GM19023 (cell line): ENCODE results near the gene RGSL1.
A peak's percentile ranks its signal among the peaks of the same experiment; 100 is the strongest.

Experiments used
- ATAC-seq: cut with Tn5 transposase; IDR thresholded peaks from one replicate; pipeline ENCODE4 v1.9.1; 2021; ENCODE audit warnings: mild to moderate bottlenecking, moderate library complexity; ENCODE audit not compliant: unreplicated experiment

Gene RGSL1

DNA sequence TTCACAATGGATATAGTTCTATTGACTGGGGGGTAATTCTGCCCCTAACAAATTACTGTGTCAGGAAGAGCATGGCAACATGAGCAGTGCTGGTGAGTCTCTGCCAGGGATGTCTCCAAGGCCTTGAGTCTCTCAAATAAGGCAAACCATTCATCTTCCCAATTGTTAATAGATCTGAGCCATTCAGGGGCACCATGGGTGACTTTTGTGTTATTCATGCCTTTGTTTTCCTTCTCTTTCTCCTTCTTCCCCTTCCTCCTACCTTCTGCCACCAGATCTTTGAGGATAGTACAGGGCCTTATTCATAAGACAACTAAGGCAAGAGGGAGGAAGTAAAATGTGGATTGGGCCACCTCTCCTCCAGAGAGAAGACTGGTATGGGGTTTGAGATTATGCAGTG lies at the start of gene RGSL1:
Gene RGSL1 (plus strand): TSS at position 60 of the 400 bp plus-strand sequence. CDS start 20 bp downstream, at position 80.
- ATAC-seq, result no peak

DNA sequence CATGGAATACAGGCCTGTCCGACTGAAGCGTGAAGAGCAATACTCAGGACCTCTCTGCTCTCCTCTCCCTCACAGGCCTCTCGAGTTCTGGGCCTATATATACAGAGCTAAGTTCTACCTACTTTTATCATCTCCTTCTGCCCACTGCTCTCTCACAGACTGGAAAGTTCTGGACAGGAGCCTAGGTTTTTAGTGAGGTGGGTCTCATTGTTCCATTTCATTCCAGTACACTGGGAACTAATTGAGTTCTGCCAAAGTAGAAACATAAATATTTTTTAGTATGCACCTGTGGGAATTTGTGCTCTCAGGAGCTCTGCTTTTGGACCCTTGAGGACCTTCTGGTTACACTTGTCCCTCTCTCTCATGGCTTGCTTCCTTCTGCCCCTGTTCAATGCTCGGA lies 49.4 kb upstream of the RGSL1 start, which contains the start of gene TEDDM1:
Gene TEDDM1 (minus strand): TSS at position 101 of the 400 bp plus-strand sequence. CDS start 182 bp downstream, outside the sequence.
- ATAC-seq, result no peak

DNA sequence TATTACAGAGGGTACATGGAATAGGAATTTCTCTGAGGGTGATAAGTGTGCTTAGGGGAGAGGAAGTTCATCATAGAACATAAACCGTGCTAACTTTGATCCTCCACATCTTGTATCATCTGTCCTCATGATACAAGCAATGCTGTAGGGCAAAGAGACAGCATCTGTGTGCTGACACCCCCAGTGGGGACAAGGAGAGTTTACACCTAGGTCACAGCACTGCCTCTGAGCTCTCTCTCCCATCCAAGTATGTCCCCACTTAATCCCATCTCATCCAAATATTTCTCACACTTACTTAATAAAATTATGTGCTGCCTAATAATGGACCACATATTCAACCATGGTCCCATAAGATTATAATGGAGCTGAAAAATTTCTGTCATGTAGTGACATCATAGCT lies 45.2 kb upstream of the RGSL1 start:
- no peak for ATAC-seq

DNA sequence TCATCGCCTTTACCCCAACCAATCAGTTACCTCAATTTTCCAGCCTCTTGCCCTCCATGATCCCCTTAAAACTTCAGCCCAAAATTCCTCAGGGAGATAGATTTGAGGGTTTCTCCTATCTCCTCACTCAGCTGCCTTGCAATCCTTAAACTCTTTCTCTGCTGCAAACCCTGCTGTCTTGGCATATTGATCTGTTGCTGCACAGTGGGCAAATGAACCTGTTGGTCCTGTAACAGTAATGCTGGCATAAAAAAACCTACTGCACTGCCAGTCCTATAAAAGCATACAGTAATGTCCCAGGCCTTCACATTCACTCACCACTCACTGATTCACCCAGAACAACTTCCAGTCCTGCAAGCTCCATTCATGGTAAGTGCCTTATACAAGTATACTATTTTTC lies 44.4 kb upstream of the RGSL1 start:
- ATAC-seq, result no peak

DNA sequence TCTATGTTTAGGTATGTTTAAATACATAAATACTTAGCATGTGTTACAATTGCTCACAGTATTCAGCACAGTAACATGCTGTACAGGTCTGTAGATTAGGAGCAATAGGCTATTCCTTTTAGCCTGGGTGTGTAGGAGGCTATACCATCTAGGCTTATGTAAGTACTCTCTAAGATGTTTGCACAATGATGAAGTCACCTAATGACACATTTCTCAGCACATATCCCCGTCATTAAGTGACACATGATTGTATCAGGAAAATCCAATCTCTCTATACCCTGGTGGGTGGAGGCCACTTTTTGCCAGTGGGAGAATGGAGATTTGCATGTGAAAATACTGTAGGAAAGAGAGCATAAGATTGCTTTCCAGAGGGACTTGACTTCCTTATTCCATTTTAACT lies 43.9 kb upstream of the RGSL1 start:
- no peak for ATAC-seq

DNA sequence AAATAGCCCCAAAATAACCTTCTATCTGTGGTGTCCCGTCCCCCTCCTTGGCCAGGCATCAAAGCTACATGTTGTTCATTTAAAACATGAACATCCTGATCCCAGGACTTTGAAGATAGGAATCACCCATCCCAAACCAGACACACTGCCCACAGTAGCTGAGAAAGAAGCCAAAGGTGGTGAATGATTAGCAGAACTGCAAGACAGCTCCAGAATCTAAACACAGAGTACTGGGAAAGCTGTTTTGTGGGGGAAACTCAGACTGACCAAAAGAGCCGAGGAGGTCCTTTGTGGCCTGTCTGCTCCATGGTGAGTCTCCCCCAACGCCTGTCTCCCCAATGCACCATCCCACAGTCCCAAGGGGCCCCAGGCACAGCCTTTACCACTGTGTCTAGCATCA lies 42.2 kb upstream of the RGSL1 start:
- no peak for ATAC-seq

DNA sequence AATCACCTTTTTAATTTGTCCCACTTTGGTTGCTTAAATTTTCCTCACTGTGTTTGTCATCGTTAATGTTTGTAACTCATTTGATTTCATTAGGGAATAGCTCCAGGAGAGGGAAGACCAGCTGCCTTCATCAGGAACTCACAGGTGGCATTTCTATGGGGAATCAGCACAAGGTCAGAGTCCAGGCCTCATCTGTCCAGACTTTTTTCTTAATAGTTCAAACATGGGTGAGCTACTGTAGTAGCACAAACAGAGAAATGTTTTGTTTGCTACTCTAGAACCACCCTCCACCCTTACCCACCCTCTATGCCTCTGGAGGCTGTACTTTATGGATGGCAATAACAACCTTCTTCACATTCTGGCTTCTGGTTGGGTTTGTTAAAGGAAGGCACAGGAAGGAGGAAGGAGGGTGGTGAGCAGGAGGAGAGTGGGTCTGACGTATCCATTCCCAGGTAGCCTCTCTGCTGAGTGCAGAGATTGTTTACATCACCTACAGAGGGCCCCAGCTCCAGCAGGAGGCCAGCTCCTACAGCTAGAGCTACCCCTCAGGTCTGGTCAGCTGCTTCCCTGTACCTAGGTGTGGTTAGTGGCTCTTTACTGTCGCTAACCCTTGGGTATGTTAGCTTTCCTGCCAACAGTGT lies 41.4 kb upstream of the RGSL1 start:
- no peak for ATAC-seq

DNA sequence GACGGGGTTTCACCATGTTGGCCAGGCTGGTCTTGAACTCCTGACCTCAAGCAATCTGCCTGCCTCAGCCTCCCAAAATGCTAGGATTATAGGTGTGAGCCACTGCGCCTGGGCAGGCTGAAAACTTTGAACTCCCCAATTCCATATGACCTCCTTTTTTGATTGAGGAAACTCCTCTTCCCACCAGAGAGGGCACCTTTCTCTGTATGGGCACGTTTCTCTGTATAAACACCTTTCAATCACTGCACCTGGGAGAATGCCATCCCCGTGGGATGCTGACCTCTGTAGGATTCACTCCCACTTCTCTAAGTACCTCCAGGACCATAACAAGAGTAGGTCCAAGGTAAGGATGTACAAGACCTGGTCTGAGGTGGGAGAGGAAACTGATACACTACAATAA lies 39.8 kb upstream of the RGSL1 start:
- ATAC-seq, result no peak

DNA sequence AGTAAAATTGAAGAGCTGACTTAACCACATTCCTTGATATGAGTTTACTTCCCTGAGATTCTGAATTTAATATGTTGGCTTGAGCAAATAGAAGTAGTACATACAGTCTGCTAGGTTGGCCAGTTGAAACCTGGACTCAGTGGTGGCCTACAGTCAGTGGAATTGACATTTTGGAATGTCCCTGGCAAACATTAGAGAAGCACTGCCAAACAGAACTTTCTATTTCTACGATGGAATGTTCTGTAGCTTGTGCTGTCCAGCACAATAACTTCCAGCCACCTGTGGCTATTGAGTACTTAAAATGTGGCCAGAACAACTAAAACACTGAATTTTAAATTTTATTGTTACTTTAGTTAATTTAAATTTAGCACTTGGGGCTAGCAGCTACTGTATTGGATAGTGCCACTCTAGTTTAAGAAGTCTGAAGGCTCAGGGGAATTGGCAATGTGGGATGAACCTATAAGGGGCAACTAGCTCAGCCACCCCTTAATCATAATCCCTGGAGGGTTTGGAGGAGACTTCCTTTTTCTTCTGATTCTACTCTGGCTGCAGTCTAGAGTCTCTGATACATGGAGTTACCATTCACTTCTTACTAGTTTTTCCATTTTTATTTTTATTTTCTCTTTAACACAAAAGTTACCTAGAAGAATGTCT lies 39.2 kb upstream of the RGSL1 start:
- ATAC-seq, result no peak

DNA sequence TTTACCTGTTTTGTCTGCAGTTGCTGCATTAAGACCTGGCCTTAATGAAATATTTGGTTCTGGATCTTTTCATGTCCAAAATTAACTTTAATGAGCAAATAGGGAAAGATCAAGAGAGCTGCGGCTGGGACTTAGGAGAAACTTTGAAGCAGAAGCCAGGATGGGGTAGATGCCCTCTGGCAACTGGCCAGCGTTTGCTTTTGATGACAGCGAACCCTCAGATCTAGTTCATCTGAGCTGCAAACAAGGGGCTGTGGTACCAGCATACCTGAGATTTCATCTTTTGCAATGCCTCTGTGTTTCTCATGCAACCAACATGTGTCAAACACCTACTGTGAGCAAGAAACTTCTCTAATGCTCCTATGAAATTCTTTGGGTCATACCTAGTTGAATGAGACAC lies 36.5 kb upstream of the RGSL1 start:
- ATAC-seq, result no peak

DNA sequence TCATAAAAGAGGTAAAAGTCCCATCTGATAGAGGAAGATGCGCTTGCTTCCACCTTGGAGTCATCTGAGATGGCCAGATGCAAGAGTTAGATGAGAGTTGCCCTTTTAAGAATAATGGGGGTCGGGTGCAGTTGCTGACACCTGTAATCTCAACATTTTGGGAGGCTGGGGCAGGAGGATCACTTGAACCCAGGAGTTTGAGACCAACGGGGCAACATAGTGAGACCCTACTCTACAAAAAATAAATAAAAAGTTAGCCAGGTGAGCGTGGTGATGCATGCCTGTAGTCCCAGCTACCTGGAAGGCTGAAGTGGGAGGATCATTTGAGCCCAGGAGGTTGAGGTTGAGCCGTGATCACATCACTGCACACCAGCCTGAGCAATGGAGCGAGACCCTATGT lies 36.0 kb upstream of the RGSL1 start:
- ATAC-seq, result no peak

DNA sequence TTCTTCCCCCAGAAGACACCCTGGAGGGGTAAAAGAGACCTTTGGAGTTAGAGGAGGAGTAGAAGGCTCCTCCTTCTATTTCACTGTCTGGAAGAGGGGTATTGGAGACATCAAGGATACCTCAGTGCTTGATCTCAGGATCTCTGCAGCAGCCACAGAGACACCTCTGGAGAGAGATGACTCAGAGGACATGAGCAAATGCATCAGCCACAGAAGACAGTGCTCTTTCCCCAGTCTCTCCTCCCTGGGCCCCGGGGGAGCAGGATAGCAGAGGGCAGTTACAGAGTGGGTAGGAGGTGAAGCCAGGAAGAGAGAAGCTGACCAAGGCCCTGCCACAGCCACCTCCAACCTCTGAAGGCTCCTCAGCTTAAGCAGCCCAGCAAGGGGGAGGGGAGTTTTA lies 34.2 kb upstream of the RGSL1 start:
- no peak for ATAC-seq

DNA sequence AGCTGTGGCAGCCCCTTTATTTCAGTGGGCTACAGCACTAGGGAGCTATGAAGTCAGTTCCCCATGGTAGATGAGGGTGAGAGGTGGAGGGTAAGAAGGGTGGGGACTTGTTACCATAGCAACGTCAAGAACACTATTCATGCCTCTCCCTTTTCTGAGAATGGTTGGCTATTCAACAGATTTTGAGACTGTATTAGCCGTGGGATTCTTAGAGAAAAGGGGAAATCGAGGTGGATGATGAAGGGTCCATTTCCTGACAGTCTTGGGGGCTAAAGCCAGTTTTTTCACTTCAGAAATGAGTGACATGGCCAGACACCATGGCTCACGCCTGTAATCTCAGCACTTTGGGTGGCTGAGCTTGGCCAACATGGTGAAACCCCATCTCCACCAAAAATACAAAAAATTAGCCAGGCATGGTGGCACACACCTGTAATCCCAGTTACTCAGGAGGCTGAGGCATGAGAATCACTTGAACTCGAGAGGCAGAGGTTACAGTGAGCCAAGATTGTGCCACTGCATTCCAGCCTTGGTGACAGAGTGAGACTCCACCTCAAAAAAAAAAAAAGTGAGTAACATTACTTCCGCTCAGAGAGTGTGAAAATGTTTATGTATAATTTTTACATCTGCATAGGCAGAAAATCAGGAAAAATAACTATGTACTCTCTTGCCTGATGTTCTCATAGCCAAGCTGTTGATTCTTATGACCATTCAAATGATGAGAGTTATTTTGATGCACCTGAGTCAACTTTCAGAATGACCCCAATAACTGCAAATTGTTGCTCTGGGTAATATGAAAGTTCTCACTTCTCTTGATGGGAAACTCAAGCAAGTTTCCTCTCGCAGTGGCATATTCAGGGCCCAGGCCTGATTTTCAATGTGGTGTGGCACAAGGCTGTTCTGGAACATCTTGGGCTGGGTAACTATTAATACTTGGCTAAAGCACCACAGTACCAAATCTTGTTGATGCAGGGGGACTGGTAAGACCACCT lies 23.2 kb upstream of the RGSL1 start:
- peak; percentile 66 for ATAC-seq

DNA sequence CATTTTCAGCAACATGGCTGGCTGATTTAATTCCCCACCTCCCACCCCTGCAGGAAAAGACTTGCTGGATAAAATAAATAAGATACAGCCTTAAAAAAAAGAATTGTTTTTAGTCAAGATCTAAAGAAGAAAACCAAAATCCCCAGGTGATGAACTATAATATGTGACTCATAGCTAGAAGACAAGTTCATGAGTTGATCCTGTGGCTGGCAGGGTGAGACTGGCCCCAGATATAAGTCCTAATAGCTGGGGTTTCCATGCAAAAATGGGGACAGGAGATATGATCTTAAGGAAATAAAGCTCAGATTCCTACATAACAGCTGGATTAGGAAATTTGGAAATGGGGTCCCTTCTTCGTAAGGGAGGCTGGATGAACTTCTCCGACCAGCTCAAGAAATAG lies 21.9 kb upstream of the RGSL1 start:
- no peak for ATAC-seq

DNA sequence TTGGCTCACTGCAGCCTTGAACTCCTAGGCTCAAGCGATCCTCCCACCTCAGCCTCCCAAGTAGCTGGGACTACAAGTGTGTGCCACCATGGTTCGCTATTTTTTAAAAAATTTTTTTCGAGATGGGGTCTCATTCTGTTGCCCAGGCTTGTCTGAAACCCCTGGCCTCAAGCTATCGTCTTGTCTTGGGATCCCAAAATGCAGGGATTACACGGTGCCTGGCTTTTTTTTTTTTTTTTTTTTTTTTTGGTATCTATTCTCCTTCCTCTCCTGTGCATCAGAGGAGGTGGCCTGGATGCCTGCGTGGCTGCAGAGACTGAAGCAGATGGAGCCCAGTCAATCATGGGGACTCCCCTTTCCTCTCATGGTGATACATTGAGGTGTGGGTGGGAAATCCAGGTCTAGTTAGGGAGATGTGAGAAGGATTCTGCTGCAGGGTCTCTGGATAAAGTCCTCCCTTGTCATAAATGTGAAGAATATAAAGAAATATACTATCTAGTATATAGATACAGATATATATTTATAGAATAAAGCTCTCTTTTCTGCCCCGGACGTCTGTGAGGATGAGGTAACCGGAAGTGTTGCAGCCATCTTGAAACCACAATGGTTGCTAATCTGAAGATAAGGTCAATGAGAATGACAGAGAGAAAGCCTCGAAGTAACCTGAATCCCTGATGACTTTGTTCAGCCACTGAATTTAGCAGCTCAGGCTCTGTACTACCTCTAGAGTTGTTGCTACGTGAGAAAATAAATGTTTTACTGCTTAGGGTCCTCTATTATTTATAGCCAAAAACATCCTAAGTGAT lies 19.5 kb upstream of the RGSL1 start:
- no peak for ATAC-seq

DNA sequence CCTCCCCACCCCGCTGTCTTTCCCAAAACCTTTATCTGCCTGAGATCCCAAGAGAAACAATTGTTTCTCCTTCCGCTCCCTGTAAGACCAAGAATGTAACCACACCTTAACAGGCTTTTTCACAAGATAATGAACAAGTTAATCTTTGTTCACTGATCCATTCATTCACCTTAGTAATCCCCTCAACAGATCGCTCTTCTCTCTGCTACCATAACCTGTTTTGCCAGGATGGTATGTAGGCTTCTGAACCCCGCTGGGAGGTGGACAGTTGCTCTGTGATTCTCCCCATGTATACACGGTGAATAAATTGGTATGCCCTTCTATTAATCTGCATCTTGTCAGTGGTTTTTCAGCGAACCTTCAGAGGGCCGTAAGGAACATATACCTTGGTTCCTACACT lies 18.7 kb upstream of the RGSL1 start:
- ATAC-seq, result no peak

DNA sequence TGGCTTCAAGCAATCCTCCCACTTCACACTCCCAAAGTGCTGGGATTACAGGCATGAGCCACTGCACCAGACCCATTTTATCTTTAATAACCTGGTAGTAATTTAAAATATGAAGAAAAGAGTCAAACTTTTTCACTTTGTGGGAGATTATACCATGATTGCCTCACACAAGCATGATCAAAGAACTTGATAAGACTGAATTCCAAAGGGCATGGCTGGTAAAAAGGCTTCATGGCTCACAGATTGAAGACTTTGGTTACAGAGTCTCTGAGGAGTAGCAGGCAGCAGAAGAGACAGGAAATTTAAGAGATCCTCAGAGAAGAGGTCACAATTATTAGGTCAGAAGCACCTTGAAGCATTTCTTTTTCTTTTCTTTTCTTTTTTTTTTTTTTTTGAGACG lies 16.4 kb upstream of the RGSL1 start:
- no peak for ATAC-seq

DNA sequence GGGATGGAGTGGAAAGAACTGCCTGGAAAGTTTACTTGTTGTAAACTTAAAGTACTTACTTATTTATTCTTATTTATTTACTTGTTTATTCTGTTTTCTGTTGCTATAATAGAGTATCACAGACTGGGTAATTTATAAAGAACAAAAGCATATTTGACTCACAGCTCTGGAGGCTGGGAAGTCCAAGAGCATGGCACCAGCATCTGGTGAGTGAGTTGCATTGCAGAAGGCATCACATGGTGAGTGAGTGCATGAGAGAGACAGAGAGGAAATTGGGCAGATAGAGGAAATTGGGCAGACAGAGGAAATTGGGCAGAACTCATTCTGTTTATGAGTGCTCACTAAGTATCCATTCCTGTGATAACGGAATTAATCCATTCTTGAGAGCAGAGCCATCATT lies 11.6 kb upstream of the RGSL1 start:
- no peak for ATAC-seq

DNA sequence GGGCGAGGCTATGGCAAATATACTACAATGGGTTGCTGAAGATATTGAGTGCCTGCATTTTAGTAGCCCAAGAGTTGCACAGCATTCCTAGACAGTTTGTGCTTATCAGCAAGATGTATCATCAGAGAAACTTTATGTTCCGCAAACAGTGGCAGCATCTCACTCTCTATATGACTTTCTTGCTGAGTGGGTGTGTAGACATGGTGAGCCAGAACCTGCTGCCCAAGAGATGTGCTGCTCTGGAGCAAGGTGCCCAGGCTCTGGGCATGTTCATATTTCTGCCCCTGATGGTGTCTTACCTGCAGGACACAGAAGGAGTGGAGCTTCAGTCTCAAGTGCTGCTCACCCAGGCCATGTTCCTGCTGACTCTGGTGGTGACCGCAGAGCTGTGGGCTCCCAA lies 8.2 kb upstream of the RGSL1 start:
- ATAC-seq, result no peak

DNA sequence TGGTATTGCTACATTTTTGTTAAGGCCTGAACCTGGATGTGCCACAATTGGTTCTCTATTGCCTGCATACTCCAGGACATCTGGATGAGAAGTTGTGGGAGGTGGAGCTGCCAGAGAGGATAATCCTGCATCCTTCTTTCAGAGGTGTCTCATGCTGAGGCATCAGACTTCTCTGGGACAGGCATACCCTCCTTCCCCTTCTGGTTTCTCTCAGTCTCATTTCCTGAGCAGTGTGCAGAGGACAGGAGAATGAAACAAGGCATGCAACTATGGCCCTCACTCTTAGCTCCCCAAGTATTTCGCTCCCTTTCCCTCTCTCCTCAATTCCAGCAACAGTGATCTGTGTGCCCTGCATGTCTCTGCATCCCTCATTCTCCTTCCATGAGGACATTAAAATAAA lies 7.6 kb upstream of the RGSL1 start:
- no peak for ATAC-seq

DNA sequence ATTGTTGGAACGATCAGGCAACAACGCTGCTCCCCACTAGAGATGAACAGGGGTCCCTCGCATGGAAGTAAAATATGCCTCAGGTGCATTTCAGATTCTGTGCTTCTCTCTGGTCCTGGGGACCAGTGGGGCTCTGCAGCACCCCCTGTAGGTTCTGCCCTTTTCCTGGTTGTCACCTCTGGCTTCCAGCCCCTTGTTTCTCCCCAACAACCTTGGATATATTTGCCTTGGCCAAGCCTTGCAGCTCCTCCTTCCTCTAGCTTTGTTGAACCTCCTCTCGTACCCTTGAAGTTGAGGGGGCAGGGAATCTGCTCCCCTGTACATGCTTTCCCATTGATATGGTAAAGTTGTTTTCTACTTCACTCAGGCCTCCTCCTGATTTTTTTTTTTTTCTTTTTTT lies 5.4 kb upstream of the RGSL1 start:
- no peak for ATAC-seq
